HUES6 (cell line): ENCODE data around the gene ITGB4.

Experiments
- H3K27ac ChIP-seq: 2 replicates; pipeline ENCODE4 v1.7.0; 2013; ENCODE audit warnings: low read depth, mild to moderate bottlenecking, low read length, inconsistent platforms
- H3K27me3 ChIP-seq: 2 replicates; pipeline ENCODE4 v1.6.1; 2013; ENCODE audit warnings: low read length; ENCODE audit not compliant: control insufficient read depth, insufficient read depth
- H3K36me3 ChIP-seq: 2 replicates; pipeline ENCODE4 v1.6.1; 2013; ENCODE audit warnings: low read length; ENCODE audit not compliant: control insufficient read depth, insufficient read depth
- H3K4me1 ChIP-seq: 2 replicates; pipeline ENCODE4 v1.6.1; 2013; ENCODE audit warnings: low read length; ENCODE audit not compliant: control insufficient read depth, insufficient read depth
- H3K4me3 ChIP-seq: 2 replicates; pipeline ENCODE4 v1.5.1; 2013; ENCODE audit warnings: low read depth, low read length
- H3K9ac ChIP-seq: one replicate; pipeline ENCODE4 v1.6.1; 2013; ENCODE audit warnings: mild to moderate bottlenecking, low read length
- H3K9me3 ChIP-seq: 2 replicates; pipeline ENCODE4 v1.6.1; 2013; ENCODE audit warnings: low read depth, low read length; ENCODE audit not compliant: control insufficient read depth, insufficient read depth

ITGB4 gene

GRCh38 chr17:75734674-75735294 is 13.5 kb downstream of the ITGB4 start:
- Histone ChIP-seq H3K9ac (no peak overlapping the region), H3K4me3 (no peak overlapping the region), H3K9me3 (no peaks in the 10 kb centered on the region), H3K27me3 (no peaks in the 10 kb centered on the region; the same call in 1 of the 2 replicates), H3K4me1 (no peaks in the 10 kb centered on the region), H3K36me3 (no peaks in the 10 kb centered on the region), H3K27ac (no peak overlapping the region)

- Histone ChIP-seq H3K4me3 (no peak overlapping the region), H3K27me3 (no peaks in the 10 kb centered on the region; the same call in 1 of the 2 replicates), H3K27ac (no peak overlapping the region), H3K9me3 (no peaks in the 10 kb centered on the region), H3K36me3 (no peaks in the 10 kb centered on the region), H3K9ac (no peak overlapping the region), H3K4me1 (no peaks in the 10 kb centered on the region)
Observed at GRCh38 chr17:75736173-75736835, 15.0 kb downstream of the ITGB4 start.

GRCh38 chr17:75737133-75737962 is 16.1 kb downstream of the ITGB4 start:
- H3K4me3 ChIP-seq: no peak overlapping the region
- H3K27ac ChIP-seq: no peak overlapping the region
- no peaks in the 10 kb centered on the region for H3K36me3 ChIP-seq
- H3K4me1 ChIP-seq: no peaks in the 10 kb centered on the region
- no peak overlapping the region for H3K9ac ChIP-seq
- H3K27me3 ChIP-seq: no peaks in the 10 kb centered on the region; the same call in 1 of the 2 replicates
- H3K9me3 ChIP-seq: no peaks in the 10 kb centered on the region

- H3K27ac ChIP-seq: no peak overlapping the region
- H3K9ac ChIP-seq: no peak overlapping the region
- no peaks in the 10 kb centered on the region; the same call in 1 of the 2 replicates for H3K27me3 ChIP-seq
- H3K36me3 ChIP-seq: no peaks in the 10 kb centered on the region
- no peak overlapping the region for H3K4me3 ChIP-seq
- no peaks in the 10 kb centered on the region for H3K4me1 ChIP-seq
- H3K9me3 ChIP-seq: no peaks in the 10 kb centered on the region
Observed at GRCh38 chr17:75738218-75738802, 17.1 kb downstream of the ITGB4 start.

GRCh38 chr17:75739174-75739573 is 17.9 kb downstream of the ITGB4 start:
- Histone ChIP-seq H3K36me3 (no peaks in the 10 kb centered on the region), H3K9ac (no peak overlapping the region), H3K9me3 (no peaks in the 10 kb centered on the region), H3K27me3 (no peaks in the 10 kb centered on the region; the same call in 1 of the 2 replicates), H3K27ac (no peak overlapping the region), H3K4me1 (no peaks in the 10 kb centered on the region), H3K4me3 (no peak overlapping the region)

- Histone ChIP-seq H3K9ac (no peak overlapping the region), H3K27me3 (no peaks in the 10 kb centered on the region; the same call in 1 of the 2 replicates), H3K4me1 (no peaks in the 10 kb centered on the region), H3K27ac (no peak overlapping the region), H3K9me3 (no peaks in the 10 kb centered on the region), H3K4me3 (no peak overlapping the region), H3K36me3 (no peaks in the 10 kb centered on the region)
Observed at GRCh38 chr17:75739801-75740200, 18.5 kb downstream of the ITGB4 start.

GRCh38 chr17:75740215-75740614 is 19.0 kb downstream of the ITGB4 start:
- no peaks in the 10 kb centered on the region for H3K36me3 ChIP-seq
- no peak overlapping the region for H3K9ac ChIP-seq
- no peaks in the 10 kb centered on the region for H3K9me3 ChIP-seq
- no peaks in the 10 kb centered on the region for H3K4me1 ChIP-seq
- H3K27ac ChIP-seq: no peak overlapping the region
- H3K27me3 ChIP-seq: no peaks in the 10 kb centered on the region; the same call in 1 of the 2 replicates
- no peak overlapping the region for H3K4me3 ChIP-seq

GRCh38 chr17:75740631-75741077 is 19.4 kb downstream of the ITGB4 start:
- H3K9ac ChIP-seq: no peak overlapping the region
- H3K9me3 ChIP-seq: no peaks in the 10 kb centered on the region
- H3K27ac ChIP-seq: no peak overlapping the region
- no peaks in the 10 kb centered on the region; the same call in 1 of the 2 replicates for H3K27me3 ChIP-seq
- no peaks in the 10 kb centered on the region for H3K4me1 ChIP-seq
- H3K4me3 ChIP-seq: no peak overlapping the region
- H3K36me3 ChIP-seq: no peaks in the 10 kb centered on the region

GRCh38 chr17:75742337-75742736 is 21.1 kb downstream of the ITGB4 start:
- no peaks in the 10 kb centered on the region for H3K4me1 ChIP-seq
- H3K27ac ChIP-seq: no peak overlapping the region
- H3K36me3 ChIP-seq: no peaks in the 10 kb centered on the region
- no peaks in the 10 kb centered on the region for H3K27me3 ChIP-seq
- no peaks in the 10 kb centered on the region for H3K9me3 ChIP-seq
- H3K4me3 ChIP-seq: no peak overlapping the region
- no peak overlapping the region for H3K9ac ChIP-seq

- Histone ChIP-seq H3K9me3 (no peaks in the 10 kb centered on the region), H3K27me3 (no peaks in the 10 kb centered on the region), H3K27ac (no peak overlapping the region), H3K4me3 (no peak overlapping the region), H3K9ac (no peak overlapping the region), H3K36me3 (no peaks in the 10 kb centered on the region), H3K4me1 (no peaks in the 10 kb centered on the region)
Observed at GRCh38 chr17:75743625-75744206, 22.5 kb downstream of the ITGB4 start.
